WTC11 (cell line): ENCODE data around the gene SLC7A6. TPM values are rescaled to one million over a fixed set of nuclear protein-coding genes. Genes with fewer than 3 reads are reported as not detected.

Experiments used
- ATAC-seq: fragments of 200-7000 bp; cut with Tn5 transposase; 2 replicates; pipeline ENCODE4 v1.10.0; 2021; ENCODE audit warnings: mild to moderate bottlenecking, moderate library complexity
- CTCF ChIA-PET: fragments of 300-600 bp; sonication (Branson Sonifier 250); formaldehyde crosslinking; loops from one replicate; lab custom pipeline; 2021; ENCODE audit warnings: antibody characterized with exemption; lab: Charles Lee
- POLR2A ChIA-PET: fragments of 350-600 bp; sonication (Branson Sonifier 250); formaldehyde crosslinking; loops from one replicate; lab custom pipeline; 2021; ENCODE audit warnings: antibody characterized with exemption; lab: Charles Lee
- DNase-seq: peaks from one replicate; pipeline ENCODE4 v3.0.0; 2021; ENCODE audit warnings: low spot score
- H3K27ac Mint-ChIP-seq: 2 replicates; pipeline ENCODE4 v1.8.0; 2021; ENCODE audit warnings: mixed read lengths
- H3K27me3 Mint-ChIP-seq: 2 replicates; pipeline ENCODE4 v1.8.0; 2021; ENCODE audit warnings: low read depth, mild to moderate bottlenecking, moderate library complexity, mixed read lengths
- H3K36me3 Mint-ChIP-seq: 2 replicates; pipeline ENCODE4 v1.8.0; 2021; ENCODE audit warnings: mixed read lengths
- H3K4me1 Mint-ChIP-seq: 2 replicates; pipeline ENCODE4 v1.8.0; 2022; ENCODE audit warnings: mixed read lengths
- H3K4me3 Mint-ChIP-seq: 2 replicates; pipeline ENCODE4 v1.8.0; 2021; ENCODE audit warnings: mild to moderate bottlenecking, moderate library complexity, mixed read lengths
- H3K9me3 Mint-ChIP-seq: 2 replicates; pipeline ENCODE4 v1.8.0; 2021; ENCODE audit warnings: mixed read lengths
- CBFB ChIP-seq: sonication (generic); formaldehyde crosslinking; IDR thresholded peaks from 2 replicates; pipeline ENCODE4 v1.8.1; 2022; ENCODE audit warnings: mild to moderate bottlenecking, low read depth, missing genetic modification reagents
- ELF4 ChIP-seq: sonication (generic); formaldehyde crosslinking; IDR thresholded peaks from 2 replicates; pipeline ENCODE4 v1.8.1; 2022; ENCODE audit warnings: low read depth, mild to moderate bottlenecking, moderate library complexity, missing genetic modification reagents
- EMX1 ChIP-seq: fragments of 250-450 bp; sonication (Bioruptor Pico); IDR thresholded peaks from 2 replicates; pipeline ENCODE4 v1.8.0; 2021; ENCODE audit warnings: mild to moderate bottlenecking
- FOXJ3 ChIP-seq: sonication (generic); formaldehyde crosslinking; IDR thresholded peaks from 2 replicates; pipeline ENCODE4 v1.9.0; 2021; ENCODE audit warnings: missing genetic modification reagents, mild to moderate bottlenecking, borderline replicate concordance
- HMGA2 ChIP-seq: fragments of 250-450 bp; sonication (Bioruptor Pico); IDR thresholded peaks from 2 replicates; pipeline ENCODE4 v1.4.0; 2021; ENCODE audit warnings: mild to moderate bottlenecking, moderate library complexity
- IRF2 ChIP-seq: sonication (generic); formaldehyde crosslinking; IDR thresholded peaks from 2 replicates; pipeline ENCODE4 v1.8.0; 2022; ENCODE audit warnings: low read depth, missing genetic modification reagents, borderline replicate concordance
- JUN ChIP-seq: sonication (generic); formaldehyde crosslinking; IDR thresholded peaks from 2 replicates; pipeline ENCODE4 v1.8.0; 2023; ENCODE audit warnings: mild to moderate bottlenecking, missing genetic modification reagents
- RELA ChIP-seq: sonication (generic); formaldehyde crosslinking; IDR thresholded peaks from 2 replicates; pipeline ENCODE4 v1.8.1; 2022; ENCODE audit warnings: missing genetic modification reagents, mild to moderate bottlenecking, borderline replicate concordance
- SMAD3 ChIP-seq: sonication (generic); formaldehyde crosslinking; IDR thresholded peaks from 2 replicates; pipeline ENCODE4 v1.8.0; 2022; ENCODE audit warnings: missing genetic modification reagents, mild to moderate bottlenecking, borderline replicate concordance
- SMAD4 ChIP-seq: sonication (generic); formaldehyde crosslinking; IDR thresholded peaks from 2 replicates; pipeline ENCODE4 v1.8.0; 2022; ENCODE audit warnings: mild to moderate bottlenecking, missing genetic modification reagents
- ZBTB21 ChIP-seq: sonication (generic); formaldehyde crosslinking; IDR thresholded peaks from 2 replicates; pipeline ENCODE4 v1.8.1; 2023; ENCODE audit warnings: mild to moderate bottlenecking, missing genetic modification reagents, borderline replicate concordance
- ZNF396 ChIP-seq: fragments of 250-450 bp; sonication (Bioruptor Pico); IDR thresholded peaks from 2 replicates; pipeline ENCODE4 v1.8.0; 2021; ENCODE audit warnings: mild to moderate bottlenecking, moderate library complexity, borderline replicate concordance
- ZNF671 ChIP-seq: fragments of 250-450 bp; sonication (Bioruptor Pico); IDR thresholded peaks from 2 replicates; pipeline ENCODE4 v1.8.0; 2021; ENCODE audit warnings: mild to moderate bottlenecking
- total RNA-seq: library from RNA; stranded (reverse); gene quantifications from 3 replicates; pipeline ENCODE4 v1.2.3, GENCODE V29; 2021
- TF ChIP-seq, protein P1 (sequence below): sonication (generic); formaldehyde crosslinking; IDR thresholded peaks from 2 replicates; pipeline ENCODE4 v1.8.0; 2022; ENCODE audit warnings: missing genetic modification reagents
- TF ChIP-seq, protein P2 (sequence below): sonication (generic); formaldehyde crosslinking; IDR thresholded peaks from 2 replicates; pipeline ENCODE4 v1.8.1; 2023; ENCODE audit warnings: mild to moderate bottlenecking, missing genetic modification reagents
- TF ChIP-seq, protein P3 (sequence below): fragments of 250-450 bp; sonication (Bioruptor Pico); conservative IDR thresholded peaks from 2 replicates; pipeline ENCODE4 v1.9.0; 2021; ENCODE audit warnings: mild to moderate bottlenecking
- TF ChIP-seq, protein P4 (sequence below): sonication (generic); formaldehyde crosslinking; IDR thresholded peaks from 2 replicates; pipeline ENCODE4 v1.8.0; 2023; ENCODE audit warnings: missing genetic modification reagents
- TF ChIP-seq, protein P5 (sequence below): fragments of 250-450 bp; sonication (Bioruptor Pico); IDR thresholded peaks from 2 replicates; pipeline ENCODE4 v1.9.0; 2021; ENCODE audit warnings: moderate library complexity, mild to moderate bottlenecking, inconsistent platforms, borderline replicate concordance
- TF ChIP-seq, protein P6 (sequence below): fragments of 250-450 bp; sonication (Bioruptor Pico); IDR thresholded peaks from 2 replicates; pipeline ENCODE4 v1.9.0; 2021; ENCODE audit warnings: mild to moderate bottlenecking
- TF ChIP-seq, protein P7 (sequence below): fragments of 250-450 bp; sonication (Bioruptor Pico); IDR thresholded peaks from 2 replicates; pipeline ENCODE4 v1.8.0; 2021; ENCODE audit warnings: mild to moderate bottlenecking

SLC7A6 gene
- total RNA-seq, 1 experiment from 2014 or later: 27.4 TPM

DNA sequence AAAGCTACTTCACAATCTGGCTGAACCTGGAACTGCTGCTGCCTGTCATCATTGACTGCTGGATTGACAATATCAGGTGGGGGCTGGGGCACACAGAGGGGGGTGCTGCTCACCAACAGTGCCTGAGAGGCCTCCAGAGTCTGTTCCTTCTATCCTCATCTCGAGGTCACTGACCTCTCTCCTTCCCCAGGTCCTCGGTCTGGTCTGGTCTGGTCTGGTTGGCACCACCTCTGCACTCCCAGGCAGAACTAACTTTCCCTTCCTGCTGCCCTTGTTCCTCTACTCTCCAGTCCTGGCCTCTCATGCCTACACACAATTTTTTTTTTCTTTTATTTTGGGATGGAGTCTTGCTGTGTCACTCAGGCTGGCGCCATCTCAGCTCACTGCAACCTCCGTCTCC is 15.0 kb upstream of the SLC7A6 start (continued):
- TF ChIP-seq, protein P1, sequence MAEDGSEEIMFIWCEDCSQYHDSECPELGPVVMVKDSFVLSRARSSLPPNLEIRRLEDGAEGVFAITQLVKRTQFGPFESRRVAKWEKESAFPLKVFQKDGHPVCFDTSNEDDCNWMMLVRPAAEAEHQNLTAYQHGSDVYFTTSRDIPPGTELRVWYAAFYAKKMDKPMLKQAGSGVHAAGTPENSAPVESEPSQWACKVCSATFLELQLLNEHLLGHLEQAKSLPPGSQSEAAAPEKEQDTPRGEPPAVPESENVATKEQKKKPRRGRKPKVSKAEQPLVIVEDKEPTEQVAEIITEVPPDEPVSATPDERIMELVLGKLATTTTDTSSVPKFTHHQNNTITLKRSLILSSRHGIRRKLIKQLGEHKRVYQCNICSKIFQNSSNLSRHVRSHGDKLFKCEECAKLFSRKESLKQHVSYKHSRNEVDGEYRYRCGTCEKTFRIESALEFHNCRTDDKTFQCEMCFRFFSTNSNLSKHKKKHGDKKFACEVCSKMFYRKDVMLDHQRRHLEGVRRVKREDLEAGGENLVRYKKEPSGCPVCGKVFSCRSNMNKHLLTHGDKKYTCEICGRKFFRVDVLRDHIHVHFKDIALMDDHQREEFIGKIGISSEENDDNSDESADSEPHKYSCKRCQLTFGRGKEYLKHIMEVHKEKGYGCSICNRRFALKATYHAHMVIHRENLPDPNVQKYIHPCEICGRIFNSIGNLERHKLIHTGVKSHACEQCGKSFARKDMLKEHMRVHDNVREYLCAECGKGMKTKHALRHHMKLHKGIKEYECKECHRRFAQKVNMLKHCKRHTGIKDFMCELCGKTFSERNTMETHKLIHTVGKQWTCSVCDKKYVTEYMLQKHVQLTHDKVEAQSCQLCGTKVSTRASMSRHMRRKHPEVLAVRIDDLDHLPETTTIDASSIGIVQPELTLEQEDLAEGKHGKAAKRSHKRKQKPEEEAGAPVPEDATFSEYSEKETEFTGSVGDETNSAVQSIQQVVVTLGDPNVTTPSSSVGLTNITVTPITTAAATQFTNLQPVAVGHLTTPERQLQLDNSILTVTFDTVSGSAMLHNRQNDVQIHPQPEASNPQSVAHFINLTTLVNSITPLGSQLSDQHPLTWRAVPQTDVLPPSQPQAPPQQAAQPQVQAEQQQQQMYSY (CRISPR knock-in tag): no peak
- TF ChIP-seq JUN (CRISPR knock-in tag): no peak

DNA sequence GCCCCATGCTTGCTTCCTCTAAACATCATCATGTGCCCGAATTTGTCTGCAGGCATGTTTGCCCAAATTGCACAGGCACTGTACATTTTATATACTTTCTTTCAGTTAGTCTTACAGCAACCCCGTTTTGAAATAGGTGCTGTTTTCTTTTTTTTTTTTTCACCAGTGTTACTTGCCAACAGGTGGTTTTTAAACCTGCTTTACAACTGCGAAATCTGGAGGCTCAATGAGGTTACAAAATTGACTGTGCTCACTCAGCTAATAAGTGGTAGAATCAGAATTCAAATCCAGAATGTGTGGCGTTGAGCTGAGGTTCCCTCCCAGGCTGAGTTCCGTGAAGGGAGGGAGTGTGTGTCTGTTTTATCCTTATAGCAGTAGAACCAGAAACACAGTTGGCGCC is 13.4 kb upstream of the SLC7A6 start:
- TF ChIP-seq, protein P2, sequence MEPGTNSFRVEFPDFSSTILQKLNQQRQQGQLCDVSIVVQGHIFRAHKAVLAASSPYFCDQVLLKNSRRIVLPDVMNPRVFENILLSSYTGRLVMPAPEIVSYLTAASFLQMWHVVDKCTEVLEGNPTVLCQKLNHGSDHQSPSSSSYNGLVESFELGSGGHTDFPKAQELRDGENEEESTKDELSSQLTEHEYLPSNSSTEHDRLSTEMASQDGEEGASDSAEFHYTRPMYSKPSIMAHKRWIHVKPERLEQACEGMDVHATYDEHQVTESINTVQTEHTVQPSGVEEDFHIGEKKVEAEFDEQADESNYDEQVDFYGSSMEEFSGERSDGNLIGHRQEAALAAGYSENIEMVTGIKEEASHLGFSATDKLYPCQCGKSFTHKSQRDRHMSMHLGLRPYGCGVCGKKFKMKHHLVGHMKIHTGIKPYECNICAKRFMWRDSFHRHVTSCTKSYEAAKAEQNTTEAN (CRISPR knock-in tag): no peak
- TF ChIP-seq, protein P3, sequence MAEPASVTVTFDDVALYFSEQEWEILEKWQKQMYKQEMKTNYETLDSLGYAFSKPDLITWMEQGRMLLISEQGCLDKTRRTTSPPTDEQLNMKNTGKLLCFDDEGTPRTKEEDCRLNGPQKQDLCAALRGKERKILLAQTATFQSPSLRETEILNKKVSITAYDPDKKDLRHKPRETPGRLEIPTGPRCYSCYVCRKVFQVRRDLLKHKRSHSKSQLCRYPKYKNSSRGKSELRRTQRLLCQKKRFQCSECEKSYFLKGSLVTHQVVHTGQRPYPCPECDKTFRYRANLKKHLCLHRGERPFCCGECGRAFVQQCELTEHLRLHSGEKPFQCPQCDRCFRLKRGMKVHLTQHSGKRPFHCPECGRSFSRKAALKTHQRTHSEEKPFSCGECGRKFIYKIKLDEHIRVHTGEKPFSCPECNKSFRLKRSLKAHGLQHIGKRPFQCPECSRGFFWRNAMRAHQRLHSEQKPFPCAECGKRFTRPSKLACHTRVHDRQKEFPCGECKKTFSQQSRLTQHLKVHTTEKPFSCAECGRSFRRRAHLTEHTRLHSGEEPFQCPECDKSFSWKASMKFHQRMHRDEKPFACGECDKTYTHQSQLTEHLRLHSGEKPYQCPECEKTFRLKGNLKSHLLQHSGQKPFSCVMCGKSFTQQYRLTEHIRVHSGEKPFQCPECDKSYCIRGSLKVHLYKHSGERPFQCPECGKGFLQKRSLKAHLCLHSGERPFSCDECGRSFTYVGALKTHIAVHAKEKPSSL: no peak
- TF ChIP-seq CBFB (CRISPR knock-in tag): no peak
- no peak for TF ChIP-seq ELF4 (CRISPR knock-in tag)
- TF ChIP-seq HMGA2 (CRISPR knock-in tag): no peak
- TF ChIP-seq SMAD3 (CRISPR knock-in tag): no peak
- TF ChIP-seq ZBTB21 (CRISPR knock-in tag): no peak
- TF ChIP-seq SMAD4 (CRISPR knock-in tag): no peak
- TF ChIP-seq, protein P4, sequence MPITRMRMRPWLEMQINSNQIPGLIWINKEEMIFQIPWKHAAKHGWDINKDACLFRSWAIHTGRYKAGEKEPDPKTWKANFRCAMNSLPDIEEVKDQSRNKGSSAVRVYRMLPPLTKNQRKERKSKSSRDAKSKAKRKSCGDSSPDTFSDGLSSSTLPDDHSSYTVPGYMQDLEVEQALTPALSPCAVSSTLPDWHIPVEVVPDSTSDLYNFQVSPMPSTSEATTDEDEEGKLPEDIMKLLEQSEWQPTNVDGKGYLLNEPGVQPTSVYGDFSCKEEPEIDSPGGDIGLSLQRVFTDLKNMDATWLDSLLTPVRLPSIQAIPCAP (CRISPR knock-in tag): no peak
- no peak for TF ChIP-seq EMX1 (CRISPR knock-in tag)
- TF ChIP-seq IRF2 (CRISPR knock-in tag): no peak
- H3K36me3 Mint-ChIP-seq: 0 out of 2 replicates have a peak, but pooled peaks cover 4% of the 10 kb centered on the region
- ChIA-PET POLR2A (interaction anchor here (0.5 kb wide), 1 partner anchor 33 kb away, joined by 4 read pairs; no protein-coding TSS in a partner anchor), CTCF (interaction anchor here (1.1 to 2.9 kb wide), 2 partner anchors 11 to 13 kb away, joined by 3 to 20 read pairs; partner anchors contain the start of gene SLC7A6)
- no peak overlapping the region for H3K27ac Mint-ChIP-seq
- DNase-seq: no peak
- no peak for ATAC-seq
- H3K4me3 Mint-ChIP-seq: no peak overlapping the region
- H3K4me1 Mint-ChIP-seq: peaks cover under 1% of the 10 kb centered on the region; the same call in 1 of the 2 replicates
- no peaks in the 10 kb centered on the region for H3K9me3 Mint-ChIP-seq
- peaks cover 6% of the 10 kb centered on the region for H3K27me3 Mint-ChIP-seq

DNA sequence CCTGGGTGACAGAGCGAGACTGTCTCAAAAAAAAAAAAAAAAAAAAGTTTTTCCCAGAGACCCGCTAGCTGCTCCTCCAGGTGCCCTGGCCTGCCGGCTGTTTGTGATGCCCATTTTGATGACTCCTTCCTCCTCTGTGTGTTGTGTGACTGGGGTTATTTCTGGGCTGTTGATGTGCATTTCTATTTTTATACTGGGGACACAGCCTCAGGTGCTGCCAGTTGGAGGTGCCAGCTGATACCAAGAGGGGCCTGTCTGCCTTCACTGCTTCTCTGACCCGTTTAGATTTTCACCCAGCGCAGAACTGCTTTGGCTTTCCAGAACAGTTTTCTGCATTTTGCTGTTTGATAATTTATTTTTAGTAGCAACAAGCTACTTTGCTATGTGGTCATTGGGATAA is 12.5 kb upstream of the SLC7A6 start:
- Mint-ChIP-seq H3K4me1 (no peaks in the 10 kb centered on the region), H3K4me3 (no peak overlapping the region), H3K36me3 (0 out of 2 replicates have a peak, but pooled peaks cover 4% of the 10 kb centered on the region), H3K27me3 (no peaks in the 10 kb centered on the region), H3K27ac (no peak overlapping the region), H3K9me3 (no peaks in the 10 kb centered on the region)
- ATAC-seq (no peak), DNase-seq (no peak)
- TF ChIP-seq, protein P5, sequence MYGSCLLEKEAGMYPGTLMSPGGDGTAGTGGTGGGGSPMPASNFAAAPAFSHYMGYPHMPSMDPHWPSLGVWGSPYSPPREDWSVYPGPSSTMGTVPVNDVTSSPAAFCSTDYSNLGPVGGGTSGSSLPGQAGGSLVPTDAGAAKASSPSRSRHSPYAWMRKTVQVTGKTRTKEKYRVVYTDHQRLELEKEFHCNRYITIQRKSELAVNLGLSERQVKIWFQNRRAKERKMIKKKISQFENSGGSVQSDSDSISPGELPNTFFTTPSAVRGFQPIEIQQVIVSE (CRISPR knock-in tag): no peak
- TF ChIP-seq ZNF671: no peak
- TF ChIP-seq ZNF396 (CRISPR knock-in tag): no peak
- no peak for TF ChIP-seq FOXJ3
- TF ChIP-seq, protein P6, sequence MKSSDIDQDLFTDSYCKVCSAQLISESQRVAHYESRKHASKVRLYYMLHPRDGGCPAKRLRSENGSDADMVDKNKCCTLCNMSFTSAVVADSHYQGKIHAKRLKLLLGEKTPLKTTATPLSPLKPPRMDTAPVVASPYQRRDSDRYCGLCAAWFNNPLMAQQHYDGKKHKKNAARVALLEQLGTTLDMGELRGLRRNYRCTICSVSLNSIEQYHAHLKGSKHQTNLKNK (CRISPR knock-in tag): no peak
- TF ChIP-seq RELA (CRISPR knock-in tag): no peak
- TF ChIP-seq, protein P7, sequence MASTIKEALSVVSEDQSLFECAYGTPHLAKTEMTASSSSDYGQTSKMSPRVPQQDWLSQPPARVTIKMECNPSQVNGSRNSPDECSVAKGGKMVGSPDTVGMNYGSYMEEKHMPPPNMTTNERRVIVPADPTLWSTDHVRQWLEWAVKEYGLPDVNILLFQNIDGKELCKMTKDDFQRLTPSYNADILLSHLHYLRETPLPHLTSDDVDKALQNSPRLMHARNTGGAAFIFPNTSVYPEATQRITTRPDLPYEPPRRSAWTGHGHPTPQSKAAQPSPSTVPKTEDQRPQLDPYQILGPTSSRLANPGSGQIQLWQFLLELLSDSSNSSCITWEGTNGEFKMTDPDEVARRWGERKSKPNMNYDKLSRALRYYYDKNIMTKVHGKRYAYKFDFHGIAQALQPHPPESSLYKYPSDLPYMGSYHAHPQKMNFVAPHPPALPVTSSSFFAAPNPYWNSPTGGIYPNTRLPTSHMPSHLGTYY (CRISPR knock-in tag): no peak
- ChIA-PET POLR2A (no interaction called here), CTCF (interaction anchor here (0.7 to 2.9 kb wide), 2 partner anchors 10 to 12 kb away, joined by 3 to 20 read pairs; no protein-coding TSS in a partner anchor)
